GM18517 (cell line): ENCODE results near the gene CIITA.

Experiments used
- ATAC-seq: cut with Tn5 transposase; IDR thresholded peaks from one replicate; pipeline ENCODE4 v1.9.1; 2021; ENCODE audit warnings: mild to moderate bottlenecking, moderate library complexity; ENCODE audit not compliant: unreplicated experiment

Gene CIITA

DNA sequence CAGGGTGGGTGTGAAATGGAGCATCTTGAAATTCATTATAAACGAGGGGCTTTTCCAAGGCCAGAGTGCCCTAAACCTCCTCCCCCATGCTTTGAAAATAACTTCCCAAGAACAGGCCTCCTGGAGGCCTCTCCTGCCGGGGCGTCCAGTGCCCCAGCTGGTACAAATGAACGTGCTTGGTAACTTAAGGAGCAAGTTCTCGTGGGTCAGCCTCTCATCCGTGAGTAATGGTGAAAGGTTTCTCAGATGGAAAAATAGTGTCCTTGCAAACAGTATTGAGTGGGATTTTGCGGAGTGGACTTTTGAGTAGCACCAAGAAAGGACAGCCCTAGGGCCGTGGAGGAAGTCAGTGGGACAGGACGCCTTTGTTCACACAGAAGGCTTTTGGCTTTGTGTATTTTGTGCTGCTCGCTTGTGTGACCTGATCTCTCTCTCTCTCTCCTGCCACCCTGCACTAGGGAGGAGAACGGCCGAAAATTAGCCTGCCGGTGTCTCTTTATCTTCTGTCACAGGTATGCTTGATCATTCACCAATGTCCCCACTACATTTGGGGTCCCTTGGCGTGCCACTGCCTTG, 102.0 kb downstream of the CIITA start:
- no peak for ATAC-seq

- ATAC-seq, result no peak
These were observed 103.0 kb downstream of the CIITA start for GRCh38 chr16:10979717-10980601.

DNA sequence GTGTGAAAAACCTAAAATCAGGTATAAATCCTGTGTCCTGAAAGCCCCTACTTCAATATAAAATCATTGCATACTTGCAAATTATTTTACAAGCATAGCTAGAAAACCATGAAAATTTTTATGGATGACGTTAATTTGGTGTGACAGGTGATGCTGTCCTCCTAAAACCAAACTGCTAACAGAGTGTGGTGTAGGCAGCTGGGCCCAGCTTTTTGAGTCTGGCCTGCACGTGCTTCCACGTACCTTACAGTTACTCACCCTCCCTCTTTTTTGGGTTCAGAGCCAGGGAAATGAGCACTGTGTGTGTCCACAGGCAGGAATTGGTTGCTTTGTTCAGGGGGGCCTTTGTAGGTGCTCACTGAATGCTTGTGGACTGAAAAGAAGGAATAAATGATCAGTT, 103.8 kb downstream of the CIITA start:
- no peak for ATAC-seq

DNA sequence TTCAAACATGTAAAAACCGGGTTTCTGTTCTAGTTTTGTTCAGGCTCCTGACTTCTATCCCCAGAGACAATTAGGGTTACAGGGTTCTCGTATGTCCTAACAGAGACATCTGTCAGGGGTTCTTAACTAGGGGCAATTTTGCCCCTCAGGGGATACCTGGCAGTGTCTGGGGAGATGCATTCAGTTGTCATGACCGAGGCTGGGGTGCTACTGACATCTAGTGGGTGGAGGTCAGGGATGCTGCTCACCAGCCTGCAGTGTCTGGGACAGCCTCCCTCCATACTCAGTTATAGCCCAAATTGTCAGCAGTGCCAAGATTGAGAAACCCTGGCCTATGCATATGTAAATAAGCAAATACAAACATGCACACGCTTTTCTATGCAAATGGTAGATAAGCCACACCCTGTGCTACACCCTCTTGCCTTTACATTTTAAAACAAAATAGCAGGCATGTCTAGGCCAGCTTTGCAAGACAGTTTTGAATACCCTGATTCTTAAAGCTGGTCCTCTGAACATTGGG, 104.8 kb downstream of the CIITA start:
- peak; percentile 80 for ATAC-seq

GRCh38 chr16:10982465-10983150, 105.6 kb downstream of the CIITA start:
- ATAC-seq, result peak; percentile 40

GRCh38 chr16:10983159-10983558, 106.2 kb downstream of the CIITA start:
- no peak for ATAC-seq

DNA sequence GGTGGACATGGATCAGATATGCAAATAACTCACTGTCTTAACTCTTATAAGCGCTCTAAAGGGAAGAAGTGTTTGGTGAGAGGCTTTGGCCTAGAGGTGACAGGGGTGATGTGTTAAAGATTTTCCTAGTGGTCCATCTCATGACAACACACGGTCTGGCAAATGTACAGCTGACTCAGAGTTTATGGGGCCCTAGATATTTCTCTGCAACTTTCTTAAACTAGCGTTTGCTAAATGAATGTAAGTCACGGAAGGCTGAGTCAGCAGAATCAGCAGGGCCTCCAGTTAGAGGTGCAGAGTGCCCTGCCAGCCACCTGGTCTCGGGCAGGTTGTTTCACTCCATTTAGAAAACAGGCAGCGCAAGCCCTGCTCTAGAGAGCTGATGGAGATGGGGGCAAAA, 107.5 kb downstream of the CIITA start:
- no peak for ATAC-seq
